CD4-positive, CD25-positive, alpha-beta regulatory T cell (primary cell): ENCODE results near the gene FCRL5. TPM values are rescaled to one million over a fixed set of nuclear protein-coding genes. Genes with fewer than 3 reads are reported as not detected.

Source experiments
- ATAC-seq, 2 donors: fragments of 150-1000 bp; cut with Tn5 transposase; one replicate each; pipeline ENCODE4 v1.10.0; 2021; ENCODE audit warnings: low read depth in 2 of 2, moderate number of reproducible peaks in 2 of 2, moderate library complexity in 1 of 2
- DNase-seq, 3 donors: peaks; one replicate each; pipeline versions ENCODE4 v3.0.0 to v3.0.0-alpha.2; 2012 to 2022; ENCODE audit warnings: mixed read lengths in 1 of 3
- H3K27ac ChIP-seq: one replicate; pipeline ENCODE4 v1.7.0; 2013; ENCODE audit warnings: mild to moderate bottlenecking, low read length; ENCODE audit not compliant: insufficient read depth, poor library complexity, severe bottlenecking
- H3K27me3 ChIP-seq: one replicate; pipeline ENCODE4 v1.7.0; 2013; ENCODE audit warnings: low read length; ENCODE audit not compliant: control insufficient read depth, insufficient read depth
- H3K36me3 ChIP-seq: one replicate; pipeline ENCODE4 v1.7.0; 2013; ENCODE audit warnings: mild to moderate bottlenecking, low read length, moderate library complexity; ENCODE audit not compliant: control insufficient read depth, insufficient read depth
- H3K4me1 ChIP-seq: 2 replicates; pipeline ENCODE4 v1.7.0; 2013; ENCODE audit warnings: mild to moderate bottlenecking, low read length; ENCODE audit not compliant: insufficient read depth, control insufficient read depth, poor library complexity, severe bottlenecking
- H3K4me3 ChIP-seq: one replicate; pipeline ENCODE4 v1.7.0; 2013; ENCODE audit warnings: low read depth, mild to moderate bottlenecking, low read length, moderate library complexity
- H3K9me3 ChIP-seq, 2 experiments: 1 replicate in 1 of 2; 2 replicates in 1 of 2; pipeline ENCODE4 v1.7.0; 2013; ENCODE audit warnings: low read length in 2 of 2, mild to moderate bottlenecking in 1 of 2, moderate library complexity in 1 of 2; ENCODE audit not compliant: control insufficient read depth in 2 of 2
- H3K27ac Mint-ChIP-seq, 3 donors: one replicate each; pipeline ENCODE4 v1.8.0; 2020 to 2022; ENCODE audit warnings: mild to moderate bottlenecking in 3 of 3, mixed read lengths in 3 of 3, moderate library complexity in 2 of 3
- H3K27me3 Mint-ChIP-seq: one replicate; pipeline ENCODE4 v1.8.0; 2022; ENCODE audit warnings: mild to moderate bottlenecking, mixed read lengths
- H3K36me3 Mint-ChIP-seq: one replicate; pipeline ENCODE4 v1.8.0; 2020; ENCODE audit warnings: mixed read lengths
- H3K4me1 Mint-ChIP-seq, 4 donors: one replicate each; pipeline ENCODE4 v1.8.0; 2020 to 2022; ENCODE audit warnings: mixed read lengths in 4 of 4, mild to moderate bottlenecking in 1 of 4
- H3K4me3 Mint-ChIP-seq, 4 donors: one replicate each; pipeline ENCODE4 v1.8.0; 2020 to 2022; ENCODE audit warnings: mild to moderate bottlenecking in 4 of 4, mixed read lengths in 4 of 4, moderate library complexity in 3 of 4
- H3K9me3 Mint-ChIP-seq, 7 donors: one replicate each; pipeline ENCODE4 v1.8.0; 2020 to 2022; ENCODE audit warnings: mixed read lengths in 7 of 7, mild to moderate bottlenecking in 3 of 7, moderate library complexity in 2 of 7
- polyA plus RNA-seq, 4 donors: library from polyadenylated mRNA; unstranded; fragments of 300-500 nt; fragmentation: Illumina TruSeq; gene quantifications; one replicate each; pipeline ENCODE4 v1.2.3, GENCODE V29; 2021
- total RNA-seq: library from RNA; stranded (reverse); gene quantifications from one replicate; pipeline ENCODE4 v1.2.3, GENCODE V29; 2022

The FCRL5 gene
- total and polyA plus RNA-seq, 5 donors from 2014 or later: 0.22 TPM; not detected in 4

GRCh38 chr1:157580828-157581210 is 28.5 kb upstream of the FCRL5 start:
- Histone ChIP-seq H3K4me3 (no peak overlapping the region), H3K36me3 (no peaks in the 10 kb centered on the region), H3K9me3 (peaks cover 0 to 4% of the 10 kb centered on the region in 2 experiments), H3K4me1 (peaks cover 5% of the 10 kb centered on the region), H3K27me3 (peaks cover 5% of the 10 kb centered on the region), H3K27ac (no peak overlapping the region)
- no peak overlapping the region for H3K4me3 Mint-ChIP-seq
- DNase-seq (no peak), ATAC-seq (no peak)
- peaks cover 0 to 13% (median 2%) of the 10 kb centered on the region in 4 donors for H3K4me1 Mint-ChIP-seq
- H3K27ac Mint-ChIP-seq: peak overlapping the region in 1 of 3 donors; percentile 77
- H3K36me3 Mint-ChIP-seq: no peaks in the 10 kb centered on the region
- H3K27me3 Mint-ChIP-seq: peaks cover 7% of the 10 kb centered on the region
- H3K9me3 Mint-ChIP-seq: peaks cover 0 to 3% (median 0%) of the 10 kb centered on the region in 7 donors

- Mint-ChIP-seq H3K27ac (peak overlapping the region in 1 of 3 donors; percentile 45), H3K4me1 (peaks cover 0 to 12% (median 2%) of the 10 kb centered on the region in 4 donors), H3K4me3 (no peak overlapping the region), H3K27me3 (peaks cover 7% of the 10 kb centered on the region), H3K36me3 (no peaks in the 10 kb centered on the region), H3K9me3 (peaks cover 0 to 3% (median 0%) of the 10 kb centered on the region in 7 donors)
- Histone ChIP-seq H3K36me3 (no peaks in the 10 kb centered on the region), H3K27me3 (peaks cover 5% of the 10 kb centered on the region), H3K9me3 (peaks cover 0 to 4% of the 10 kb centered on the region in 2 experiments), H3K4me1 (peaks cover 5% of the 10 kb centered on the region), H3K27ac (no peak overlapping the region), H3K4me3 (no peak overlapping the region)
- peak; percentile 46 to 57 for ATAC-seq
- peak; percentile 13 to 67 (median 54) for DNase-seq
These were observed 28.0 kb upstream of the FCRL5 start for GRCh38 chr1:157580179-157580827.

- Mint-ChIP-seq H3K9me3 (peaks cover 0 to 1% (median 0%) of the 10 kb centered on the region in 7 donors), H3K27me3 (peaks cover 12% of the 10 kb centered on the region), H3K27ac (no peak overlapping the region), H3K4me1 (peaks cover 0 to 6% (median 2%) of the 10 kb centered on the region in 4 donors), H3K36me3 (no peaks in the 10 kb centered on the region), H3K4me3 (no peak overlapping the region)
- Histone ChIP-seq H3K4me3 (no peak overlapping the region), H3K27me3 (peaks cover 5% of the 10 kb centered on the region), H3K4me1 (peaks cover 5% of the 10 kb centered on the region), H3K36me3 (no peaks in the 10 kb centered on the region), H3K9me3 (no peaks in the 10 kb centered on the region), H3K27ac (no peak overlapping the region)
- ATAC-seq: no peak
- DNase-seq: no peak
These were observed 25.1 kb upstream of the FCRL5 start for GRCh38 chr1:157577420-157577819.

GRCh38 chr1:157575744-157576143 is 23.4 kb upstream of the FCRL5 start:
- Mint-ChIP-seq H3K27me3 (peaks cover 12% of the 10 kb centered on the region), H3K4me1 (peaks cover 0 to 4% (median 2%) of the 10 kb centered on the region in 4 donors), H3K36me3 (no peaks in the 10 kb centered on the region), H3K27ac (peak overlapping the region in 1 of 3 donors; percentile 7), H3K9me3 (peaks cover 0 to 1% (median 0%) of the 10 kb centered on the region in 7 donors), H3K4me3 (no peak overlapping the region)
- H3K4me3 ChIP-seq: no peak overlapping the region
- no peaks in the 10 kb centered on the region for H3K36me3 ChIP-seq
- peaks cover 5% of the 10 kb centered on the region for H3K27me3 ChIP-seq
- ATAC-seq (no peak), DNase-seq (no peak)
- H3K4me1 ChIP-seq: peaks cover 5% of the 10 kb centered on the region
- no peaks in the 10 kb centered on the region for H3K9me3 ChIP-seq
- no peak overlapping the region for H3K27ac ChIP-seq

GRCh38 chr1:157574836-157575235 is 22.5 kb upstream of the FCRL5 start:
- H3K4me1 ChIP-seq: no peaks in the 10 kb centered on the region
- DNase-seq (no peak), ATAC-seq (no peak)
- H3K9me3 ChIP-seq: no peaks in the 10 kb centered on the region
- Mint-ChIP-seq H3K36me3 (no peaks in the 10 kb centered on the region), H3K9me3 (peaks cover 0 to 1% (median 0%) of the 10 kb centered on the region in 7 donors), H3K4me1 (no peaks in the 10 kb centered on the region), H3K27me3 (peaks cover 6% of the 10 kb centered on the region), H3K4me3 (no peak overlapping the region), H3K27ac (no peak overlapping the region)
- H3K27me3 ChIP-seq: peaks cover 5% of the 10 kb centered on the region
- no peak overlapping the region for H3K27ac ChIP-seq
- H3K4me3 ChIP-seq: no peak overlapping the region
- no peaks in the 10 kb centered on the region for H3K36me3 ChIP-seq

GRCh38 chr1:157566484-157567300 is 14.4 kb upstream of the FCRL5 start:
- DNase-seq (no peak), ATAC-seq (no peak)
- H3K4me1 ChIP-seq: no peaks in the 10 kb centered on the region
- no peak overlapping the region for H3K27ac ChIP-seq
- Mint-ChIP-seq H3K36me3 (no peaks in the 10 kb centered on the region), H3K4me1 (peaks cover 0 to 6% (median 4%) of the 10 kb centered on the region in 4 donors), H3K4me3 (no peak overlapping the region), H3K9me3 (peaks cover 0 to 4% (median 0%) of the 10 kb centered on the region in 7 donors), H3K27me3 (peaks cover 6% of the 10 kb centered on the region), H3K27ac (no peak overlapping the region)
- peaks cover 4% of the 10 kb centered on the region for H3K27me3 ChIP-seq
- no peaks in the 10 kb centered on the region for H3K36me3 ChIP-seq
- H3K4me3 ChIP-seq: no peak overlapping the region
- H3K9me3 ChIP-seq: no peaks in the 10 kb centered on the region

GRCh38 chr1:157562515-157562914 is 10.2 kb upstream of the FCRL5 start:
- no peaks in the 10 kb centered on the region for H3K9me3 ChIP-seq
- DNase-seq: no peak
- H3K4me3 ChIP-seq: no peak overlapping the region
- no peaks in the 10 kb centered on the region for H3K36me3 Mint-ChIP-seq
- no peak overlapping the region for H3K27ac ChIP-seq
- ATAC-seq: no peak
- peaks cover 4% of the 10 kb centered on the region for H3K27me3 ChIP-seq
- H3K27me3 Mint-ChIP-seq: peaks cover 15% of the 10 kb centered on the region
- H3K36me3 ChIP-seq: no peaks in the 10 kb centered on the region
- H3K4me1 ChIP-seq: no peaks in the 10 kb centered on the region
- H3K27ac Mint-ChIP-seq: peak overlapping the region in 1 of 3 donors; percentile 70
- no peak overlapping the region for H3K4me3 Mint-ChIP-seq
- H3K4me1 Mint-ChIP-seq: peaks cover 0 to 6% (median 4%) of the 10 kb centered on the region in 4 donors
- H3K9me3 Mint-ChIP-seq: peaks cover 0 to 4% (median 0%) of the 10 kb centered on the region in 7 donors
